Mesothelial cell of epicardium (in vitro differentiated cells): ENCODE results near the gene APCDD1. TPM values are rescaled to one million over a fixed set of nuclear protein-coding genes. Genes with fewer than 3 reads are reported as not detected.

ENCODE experiments used
- DNase-seq, 2 experiments: peaks; one replicate each; pipeline ENCODE4 v3.0.0; 2021; ENCODE audit warnings: low spot score in 2 of 2; ENCODE audit not compliant: unreplicated experiment in 2 of 2
- H3K27ac Mint-ChIP-seq: 2 replicates; pipeline ENCODE4 v1.8.0; 2021; ENCODE audit warnings: mixed read lengths
- H3K27me3 Mint-ChIP-seq: 2 replicates; pipeline ENCODE4 v1.8.0; 2021; ENCODE audit warnings: low read depth, mixed read lengths
- H3K36me3 Mint-ChIP-seq: 2 replicates; pipeline ENCODE4 v1.8.0; 2021; ENCODE audit warnings: mixed read lengths
- H3K4me1 Mint-ChIP-seq: 2 replicates; pipeline ENCODE4 v1.8.0; 2021; ENCODE audit warnings: mixed read lengths
- H3K4me3 Mint-ChIP-seq: 2 replicates; pipeline ENCODE4 v1.8.0; 2021; ENCODE audit warnings: mild to moderate bottlenecking, moderate library complexity, mixed read lengths
- H3K9me3 Mint-ChIP-seq: 2 replicates; pipeline ENCODE4 v1.8.0; 2021; ENCODE audit warnings: mixed read lengths
- CTCF ChIP-seq: fragments of 200-600 bp; sonication (generic); IDR thresholded peaks from one replicate; pipeline ENCODE4 v1.5.0; 2021; ENCODE audit warnings: antibody characterized with exemption; ENCODE audit not compliant: unreplicated experiment
- total RNA-seq: library from RNA; stranded (reverse); gene quantifications from 3 replicates; pipeline ENCODE4 v1.2.1, GENCODE V29; 2021

Gene APCDD1
- total RNA-seq, 1 donor from 2014 or later, result 104 TPM

- Mint-ChIP-seq H3K27me3 (peaks cover 2% of the 10 kb centered on the region), H3K9me3 (no peaks in the 10 kb centered on the region), H3K27ac (no peak overlapping the region), H3K4me3 (no peak overlapping the region), H3K4me1 (peaks cover 20% of the 10 kb centered on the region), H3K36me3 (no peaks in the 10 kb centered on the region)
- no peak for TF ChIP-seq CTCF
- no peak for DNase-seq
Observed at GRCh38 chr18:10410472-10411308, 43.7 kb upstream of the APCDD1 start.

GRCh38 chr18:10412933-10413332 lies 41.5 kb upstream of the APCDD1 start:
- Mint-ChIP-seq H3K4me3 (no peak overlapping the region), H3K27ac (no peak overlapping the region), H3K36me3 (no peaks in the 10 kb centered on the region), H3K9me3 (no peaks in the 10 kb centered on the region), H3K4me1 (peaks cover 13% of the 10 kb centered on the region), H3K27me3 (peaks cover 2% of the 10 kb centered on the region)
- no peak for TF ChIP-seq CTCF
- DNase-seq, result no peak

GRCh38 chr18:10413722-10414121 lies 40.7 kb upstream of the APCDD1 start:
- Mint-ChIP-seq H3K4me1 (peaks cover 13% of the 10 kb centered on the region), H3K9me3 (no peaks in the 10 kb centered on the region), H3K27ac (no peak overlapping the region), H3K27me3 (peaks cover 2% of the 10 kb centered on the region), H3K4me3 (no peak overlapping the region), H3K36me3 (no peaks in the 10 kb centered on the region)
- DNase-seq, result no peak
- no peak for TF ChIP-seq CTCF

- Mint-ChIP-seq H3K9me3 (peaks cover 2% of the 10 kb centered on the region), H3K27me3 (peaks cover 2% of the 10 kb centered on the region), H3K27ac (no peak overlapping the region), H3K4me1 (peaks cover 9% of the 10 kb centered on the region), H3K4me3 (no peak overlapping the region), H3K36me3 (no peaks in the 10 kb centered on the region)
- DNase-seq, result no peak
- no peak for TF ChIP-seq CTCF
Observed at GRCh38 chr18:10414293-10414842, 40.1 kb upstream of the APCDD1 start.

- peaks cover 5% of the 10 kb centered on the region for H3K36me3 Mint-ChIP-seq
- no peak for TF ChIP-seq CTCF
- H3K9me3 Mint-ChIP-seq, result peaks cover 19% of the 10 kb centered on the region
- no peak overlapping the region for H3K4me3 Mint-ChIP-seq
- no peak overlapping the region for H3K27ac Mint-ChIP-seq
- no peak for DNase-seq
- H3K4me1 Mint-ChIP-seq, result peaks cover 5% of the 10 kb centered on the region
- peaks cover 2% of the 10 kb centered on the region for H3K27me3 Mint-ChIP-seq
Observed at GRCh38 chr18:10416065-10416464, 38.4 kb upstream of the APCDD1 start.
